NCI-H345 treated with DMSO at 0.1 percent for 48 hours (cell line): ENCODE results near the gene CIDEA.

Experiments
- DNase-seq: peaks from one replicate; lab custom pipeline; 2025; ENCODE audit not compliant: unreplicated experiment; lab: John Stamatoyannopoulos, UW

Gene CIDEA

GRCh38 chr18:12317664-12318333 is 63.6 kb downstream of the CIDEA start:
- no peak for DNase-seq

- no peak for DNase-seq
Measured at GRCh38 chr18:12318334-12318697, 64.2 kb downstream of the CIDEA start.

- DNase-seq: no peak
Measured at GRCh38 chr18:12318857-12319256, 64.7 kb downstream of the CIDEA start.

GRCh38 chr18:12321333-12321732 is 67.2 kb downstream of the CIDEA start:
- DNase-seq: no peak

- DNase-seq: no peak
Measured at GRCh38 chr18:12324991-12325725, 71.0 kb downstream of the CIDEA start.

GRCh38 chr18:12325726-12326245 is 71.6 kb downstream of the CIDEA start:
- DNase-seq: no peak

- no peak for DNase-seq
Measured at GRCh38 chr18:12326711-12327460, 72.7 kb downstream of the CIDEA start.
